HEK293 (cell line): ENCODE data around the gene CD2.

Experiments
- CTCF ChIA-PET: fragments of 350-600 bp; formaldehyde crosslinking; extraction: SDS; loops from one replicate; lab custom pipeline; 2021; ENCODE audit warnings: antibody characterized with exemption; lab: Yijun Ruan, JAX
- POLR2A ChIA-PET: fragments of 300-600 bp; formaldehyde crosslinking; extraction: SDS; loops from one replicate; lab custom pipeline; 2020; ENCODE audit warnings: antibody characterized with exemption, inconsistent platforms; lab: Yijun Ruan, JAX
- H3K27ac ChIP-seq: fragments of 200-500 bp; sonication (Bioruptor generic); 2 replicates; pipeline ENCODE4 v1.5.1; 2014; ENCODE audit warnings: low read depth, low read length, control low read depth, inconsistent platforms; ENCODE audit errors: extremely low read depth
- H3K36me3 ChIP-seq, 2 experiments: fragments of 200-500 bp in 1 of 2; sonication (Bioruptor generic) in 1 of 2; 1 replicate in 1 of 2; 2 replicates in 1 of 2; pipeline ENCODE4 v1.5.1; 2014 to 2017; ENCODE audit warnings: inconsistent platforms in 2 of 2, low read length in 2 of 2; ENCODE audit not compliant: control insufficient read depth in 2 of 2, insufficient read depth in 1 of 2
- H3K4me1 ChIP-seq: fragments of 200-500 bp; sonication (Bioruptor generic); 2 replicates; pipeline ENCODE4 v1.5.1; 2014; ENCODE audit warnings: mild to moderate bottlenecking, low read length, inconsistent platforms; ENCODE audit not compliant: control insufficient read depth, insufficient read depth
- H3K4me3 ChIP-seq: 2 replicates; pipeline ENCODE4 v1.5.1; 2011; ENCODE audit warnings: low read depth, mild to moderate bottlenecking, control low read depth, low read length, moderate library complexity
- H3K9me3 ChIP-seq: fragments of 200-500 bp; sonication (Bioruptor generic); 2 replicates; pipeline ENCODE4 v1.5.1; 2014; ENCODE audit warnings: low read depth, low read length, inconsistent platforms; ENCODE audit not compliant: control insufficient read depth, insufficient read depth
- GLI4 ChIP-seq: fragments of 450-650 bp; formaldehyde crosslinking; IDR thresholded peaks from 2 replicates; pipeline ENCODE4 v1.5.1; 2016; ENCODE audit warnings: missing biosample characterization, missing genetic modification characterization
- KLF1 ChIP-seq: fragments of 450-650 bp; formaldehyde crosslinking; IDR thresholded peaks from 2 replicates; pipeline ENCODE4 v1.5.1; 2016; ENCODE audit warnings: missing biosample characterization, missing genetic modification characterization
- KLF7 ChIP-seq: fragments of 450-650 bp; formaldehyde crosslinking; IDR thresholded peaks from 2 replicates; pipeline ENCODE4 v1.5.1; 2016; ENCODE audit warnings: missing biosample characterization, missing genetic modification characterization, borderline replicate concordance
- MYNN ChIP-seq: fragments of 450-650 bp; formaldehyde crosslinking; IDR thresholded peaks from 2 replicates; pipeline ENCODE4 v1.5.1; 2016; ENCODE audit warnings: missing biosample characterization, missing genetic modification characterization, borderline replicate concordance
- SCRT2 ChIP-seq: fragments of 450-650 bp; formaldehyde crosslinking; IDR thresholded peaks from 2 replicates; pipeline ENCODE4 v1.5.1; 2016; ENCODE audit warnings: missing biosample characterization, missing genetic modification characterization
- SETDB1 ChIP-seq: IDR thresholded peaks from one replicate; pipeline ENCODE4 v1.6.1; 2017; ENCODE audit warnings: mild to moderate bottlenecking, low read length, moderate library complexity, mixed read lengths; ENCODE audit not compliant: insufficient read length
- SP7 ChIP-seq: fragments of 450-650 bp; formaldehyde crosslinking; IDR thresholded peaks from 2 replicates; pipeline ENCODE4 v1.5.1; 2016; ENCODE audit warnings: missing biosample characterization, missing genetic modification characterization
- ZNF157 ChIP-seq: fragments of 450-650 bp; formaldehyde crosslinking; IDR thresholded peaks from 2 replicates; pipeline ENCODE4 v1.5.1; 2016; ENCODE audit warnings: missing biosample characterization, missing genetic modification characterization
- ZNF2 ChIP-seq: fragments of 450-650 bp; formaldehyde crosslinking; IDR thresholded peaks from 2 replicates; pipeline ENCODE4 v1.5.1; 2016; ENCODE audit warnings: missing biosample characterization, missing genetic modification characterization
- ZNF202 ChIP-seq: fragments of 450-650 bp; formaldehyde crosslinking; IDR thresholded peaks from 2 replicates; pipeline ENCODE4 v1.5.1; 2016; ENCODE audit warnings: missing biosample characterization, missing genetic modification characterization, borderline replicate concordance
- ZNF214 ChIP-seq: fragments of 450-650 bp; formaldehyde crosslinking; IDR thresholded peaks from 2 replicates; pipeline ENCODE4 v1.5.1; 2017; ENCODE audit warnings: missing biosample characterization, mild to moderate bottlenecking, missing genetic modification characterization, borderline replicate concordance
- ZNF335 ChIP-seq: fragments of 450-650 bp; formaldehyde crosslinking; conservative IDR thresholded peaks from 2 replicates; pipeline ENCODE4 v1.5.1; 2016; ENCODE audit warnings: missing biosample characterization, missing genetic modification characterization
- ZNF398 ChIP-seq: fragments of 450-650 bp; formaldehyde crosslinking; IDR thresholded peaks from 2 replicates; pipeline ENCODE4 v1.5.1; 2017; ENCODE audit warnings: missing biosample characterization, missing genetic modification characterization
- ZNF404 ChIP-seq: fragments of 450-650 bp; formaldehyde crosslinking; IDR thresholded peaks from 2 replicates; pipeline ENCODE4 v1.5.1; 2017; ENCODE audit warnings: missing biosample characterization, missing genetic modification characterization
- ZNF48 ChIP-seq: fragments of 450-650 bp; formaldehyde crosslinking; IDR thresholded peaks from 2 replicates; pipeline ENCODE4 v1.5.1; 2016; ENCODE audit warnings: missing biosample characterization, missing genetic modification characterization
- ZNF555 ChIP-seq: fragments of 450-650 bp; formaldehyde crosslinking; conservative IDR thresholded peaks from 2 replicates; pipeline ENCODE4 v1.5.1; 2017; ENCODE audit warnings: missing biosample characterization, mild to moderate bottlenecking, missing genetic modification characterization, inconsistent platforms
- ZNF610 ChIP-seq: fragments of 450-650 bp; formaldehyde crosslinking; IDR thresholded peaks from 2 replicates; pipeline ENCODE4 v1.5.1; 2016; ENCODE audit warnings: missing biosample characterization, missing genetic modification characterization, borderline replicate concordance
- ZNF623 ChIP-seq: fragments of 450-650 bp; formaldehyde crosslinking; IDR thresholded peaks from 2 replicates; pipeline ENCODE4 v1.5.1; 2016; ENCODE audit warnings: missing biosample characterization, missing genetic modification characterization
- ZNF664 ChIP-seq: fragments of 450-650 bp; formaldehyde crosslinking; IDR thresholded peaks from 2 replicates; pipeline ENCODE4 v1.5.1; 2016; ENCODE audit warnings: missing biosample characterization, missing genetic modification characterization
- ZNF704 ChIP-seq: fragments of 450-650 bp; formaldehyde crosslinking; IDR thresholded peaks from 2 replicates; pipeline ENCODE4 v1.5.1; 2016; ENCODE audit warnings: missing biosample characterization, missing genetic modification characterization
- ZNF747 ChIP-seq: fragments of 450-650 bp; formaldehyde crosslinking; IDR thresholded peaks from 2 replicates; pipeline ENCODE4 v1.5.1; 2016; ENCODE audit warnings: missing biosample characterization, missing genetic modification characterization
- TF ChIP-seq, protein P1 (sequence below): fragments of 450-650 bp; IDR thresholded peaks from 2 replicates; pipeline ENCODE4 v1.5.1; 2018; ENCODE audit warnings: missing biosample characterization, mild to moderate bottlenecking, missing genetic modification characterization
- TF ChIP-seq, protein P2 (sequence below): fragments of 450-650 bp; formaldehyde crosslinking; IDR thresholded peaks from 2 replicates; pipeline ENCODE4 v1.5.1; 2016; ENCODE audit warnings: missing biosample characterization, missing genetic modification characterization

Gene CD2

DNA sequence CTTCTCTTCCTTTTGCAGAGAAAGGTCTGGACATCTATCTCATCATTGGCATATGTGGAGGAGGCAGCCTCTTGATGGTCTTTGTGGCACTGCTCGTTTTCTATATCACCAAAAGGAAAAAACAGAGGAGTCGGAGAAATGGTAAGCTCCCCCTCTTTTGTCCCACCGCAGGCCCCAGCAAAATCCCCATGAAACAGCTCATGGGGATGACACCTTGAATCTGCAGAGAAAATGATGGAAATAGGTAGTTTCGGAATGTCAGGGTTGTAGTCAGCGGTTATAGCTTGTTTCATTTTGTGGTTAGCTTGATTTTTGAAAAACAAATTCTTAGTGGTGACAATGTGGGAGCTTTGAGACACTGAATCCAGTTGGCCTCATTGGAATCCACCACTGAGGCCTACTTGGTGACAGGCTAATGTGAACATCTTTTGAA, 10.3 kb downstream of the CD2 start:
- TF ChIP-seq ZNF2, result no peak
- no peak for TF ChIP-seq KLF7 (tag by site-specific recombination)
- no peak for TF ChIP-seq KLF1 (tag by site-specific recombination)
- no peak for TF ChIP-seq ZNF157 (tag by site-specific recombination)
- TF ChIP-seq SETDB1, result no peak
- TF ChIP-seq MYNN (tag by site-specific recombination), result no peak
- no peak for TF ChIP-seq ZNF747 (tag by site-specific recombination)
- no peak for TF ChIP-seq ZNF335
- TF ChIP-seq ZNF610 (tag by site-specific recombination), result no peak
- no peak for TF ChIP-seq ZNF48
- TF ChIP-seq ZNF664, result no peak
- TF ChIP-seq, protein P1, sequence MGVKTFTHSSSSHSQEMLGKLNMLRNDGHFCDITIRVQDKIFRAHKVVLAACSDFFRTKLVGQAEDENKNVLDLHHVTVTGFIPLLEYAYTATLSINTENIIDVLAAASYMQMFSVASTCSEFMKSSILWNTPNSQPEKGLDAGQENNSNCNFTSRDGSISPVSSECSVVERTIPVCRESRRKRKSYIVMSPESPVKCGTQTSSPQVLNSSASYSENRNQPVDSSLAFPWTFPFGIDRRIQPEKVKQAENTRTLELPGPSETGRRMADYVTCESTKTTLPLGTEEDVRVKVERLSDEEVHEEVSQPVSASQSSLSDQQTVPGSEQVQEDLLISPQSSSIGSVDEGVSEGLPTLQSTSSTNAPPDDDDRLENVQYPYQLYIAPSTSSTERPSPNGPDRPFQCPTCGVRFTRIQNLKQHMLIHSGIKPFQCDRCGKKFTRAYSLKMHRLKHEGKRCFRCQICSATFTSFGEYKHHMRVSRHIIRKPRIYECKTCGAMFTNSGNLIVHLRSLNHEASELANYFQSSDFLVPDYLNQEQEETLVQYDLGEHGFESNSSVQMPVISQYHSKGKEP (tag by site-specific recombination), result no peak
- no peak for TF ChIP-seq SP7 (tag by site-specific recombination)
- no peak for TF ChIP-seq GLI4 (tag by site-specific recombination)
- no peak for TF ChIP-seq ZNF704 (tag by site-specific recombination)
- TF ChIP-seq ZNF623 (tag by site-specific recombination), result no peak
- TF ChIP-seq SCRT2, result no peak
- TF ChIP-seq ZNF398 (tag by site-specific recombination), result no peak
- POLR2A ChIA-PET, result no interaction called here
- no peak overlapping the region for H3K27ac ChIP-seq

GRCh38 chr1:116764906-116765862, 11.0 kb downstream of the CD2 start:
- Histone ChIP-seq H3K36me3 (no peaks in the 10 kb centered on the region), H3K9me3 (no peaks in the 10 kb centered on the region), H3K27ac (no peak overlapping the region), H3K4me3 (no peak overlapping the region), H3K4me1 (no peaks in the 10 kb centered on the region)
- TF ChIP-seq ZNF404 (tag by site-specific recombination) (no peak), ZNF214 (tag by site-specific recombination) (no peak), ZNF555 (tag by site-specific recombination) (no peak), ZNF202 (tag by site-specific recombination) (no peak)
- TF ChIP-seq, protein P2, sequence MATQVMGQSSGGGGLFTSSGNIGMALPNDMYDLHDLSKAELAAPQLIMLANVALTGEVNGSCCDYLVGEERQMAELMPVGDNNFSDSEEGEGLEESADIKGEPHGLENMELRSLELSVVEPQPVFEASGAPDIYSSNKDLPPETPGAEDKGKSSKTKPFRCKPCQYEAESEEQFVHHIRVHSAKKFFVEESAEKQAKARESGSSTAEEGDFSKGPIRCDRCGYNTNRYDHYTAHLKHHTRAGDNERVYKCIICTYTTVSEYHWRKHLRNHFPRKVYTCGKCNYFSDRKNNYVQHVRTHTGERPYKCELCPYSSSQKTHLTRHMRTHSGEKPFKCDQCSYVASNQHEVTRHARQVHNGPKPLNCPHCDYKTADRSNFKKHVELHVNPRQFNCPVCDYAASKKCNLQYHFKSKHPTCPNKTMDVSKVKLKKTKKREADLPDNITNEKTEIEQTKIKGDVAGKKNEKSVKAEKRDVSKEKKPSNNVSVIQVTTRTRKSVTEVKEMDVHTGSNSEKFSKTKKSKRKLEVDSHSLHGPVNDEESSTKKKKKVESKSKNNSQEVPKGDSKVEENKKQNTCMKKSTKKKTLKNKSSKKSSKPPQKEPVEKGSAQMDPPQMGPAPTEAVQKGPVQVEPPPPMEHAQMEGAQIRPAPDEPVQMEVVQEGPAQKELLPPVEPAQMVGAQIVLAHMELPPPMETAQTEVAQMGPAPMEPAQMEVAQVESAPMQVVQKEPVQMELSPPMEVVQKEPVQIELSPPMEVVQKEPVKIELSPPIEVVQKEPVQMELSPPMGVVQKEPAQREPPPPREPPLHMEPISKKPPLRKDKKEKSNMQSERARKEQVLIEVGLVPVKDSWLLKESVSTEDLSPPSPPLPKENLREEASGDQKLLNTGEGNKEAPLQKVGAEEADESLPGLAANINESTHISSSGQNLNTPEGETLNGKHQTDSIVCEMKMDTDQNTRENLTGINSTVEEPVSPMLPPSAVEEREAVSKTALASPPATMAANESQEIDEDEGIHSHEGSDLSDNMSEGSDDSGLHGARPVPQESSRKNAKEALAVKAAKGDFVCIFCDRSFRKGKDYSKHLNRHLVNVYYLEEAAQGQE, result no peak
- ChIA-PET CTCF (interaction anchor here (0.6 to 2.9 kb wide), 19 partner anchors 8 to 343 kb away, joined by 3 to 16 read pairs (median 4); partner anchors contain the start of gene CD2), POLR2A (no interaction called here)

More for the DNA sequence above, 10.3 kb downstream of the CD2 start:
- CTCF ChIA-PET, result interaction anchor here (0.6 to 2.9 kb wide), 20 partner anchors 9 to 292 kb away, joined by 3 to 16 read pairs (median 4); partner anchors contain the start of gene CD2
- H3K4me3 ChIP-seq, result no peak overlapping the region
- no peaks in the 10 kb centered on the region for H3K9me3 ChIP-seq
- no peaks in the 10 kb centered on the region for H3K4me1 ChIP-seq
- H3K36me3 ChIP-seq, result no peaks in the 10 kb centered on the region
